ENCODE results near the gene IQCE. TPM values are rescaled to one million over a fixed set of nuclear protein-coding genes. Genes with fewer than 3 reads are reported as not detected.
A peak's percentile ranks its signal among the peaks of the same experiment; 100 is the strongest.
"Not testable (repeated sequence)": the region's sequence is repeated elsewhere in the genome, so short reads cannot be mapped to it uniquely, and the experiment has no call there.

The IQCE gene
- total and polyA plus RNA-seq, 2 experiments from 2014 or later, result 14.7 to 14.9 TPM

DNA sequence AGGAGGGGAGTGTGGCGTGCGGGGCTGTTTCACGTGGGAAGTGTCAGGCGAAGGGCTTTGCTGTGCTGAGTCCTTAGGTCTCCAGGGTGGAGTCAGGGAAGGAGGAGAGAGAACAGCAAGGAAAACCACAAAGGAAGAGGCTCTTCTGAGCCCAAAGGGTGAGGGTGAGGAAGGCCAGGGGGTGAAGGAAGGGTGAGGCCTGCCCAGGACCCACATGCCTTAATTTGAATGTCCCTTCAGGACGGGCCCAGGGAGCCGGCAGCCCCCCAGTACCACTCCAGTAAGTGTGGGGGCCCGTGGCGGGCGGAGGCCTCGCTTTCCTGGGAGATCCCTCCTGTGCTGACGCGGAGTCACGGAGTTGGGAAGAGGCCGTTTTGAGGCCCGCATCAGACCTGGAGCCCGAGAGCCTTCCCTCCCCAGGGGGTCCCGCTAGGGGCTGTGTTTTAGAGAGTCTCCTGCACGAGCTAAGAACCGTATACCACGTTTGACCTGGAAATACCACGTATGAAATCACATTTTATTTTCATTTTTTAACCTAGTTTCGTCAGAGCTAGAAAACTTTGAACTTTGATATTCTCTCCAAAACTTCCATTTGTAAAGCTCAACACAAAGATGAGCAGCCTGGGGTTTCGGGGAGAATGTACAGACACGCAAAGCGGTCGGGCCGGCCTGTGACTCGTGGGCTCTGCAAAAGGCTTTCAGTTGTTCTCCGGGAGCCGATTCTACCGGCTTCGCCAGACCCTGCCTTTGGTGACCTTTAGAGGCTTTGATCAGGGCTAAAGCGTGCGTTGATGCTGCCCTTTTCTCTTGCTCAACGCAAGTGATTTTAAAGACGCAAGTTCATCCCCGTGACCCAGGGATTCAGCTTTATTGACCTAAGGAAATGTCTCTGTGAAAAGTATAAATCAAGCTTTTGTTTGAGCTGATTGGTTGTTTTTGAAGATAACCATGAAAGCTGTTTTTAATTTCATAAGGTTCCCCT lies 49.4 kb downstream of the IQCE start:
- Histone ChIP-seq H3K4me2 (ENCODE audit: unreplicated experiment) (no peak overlapping the region), H3K4me1 (ENCODE audit: insufficient read depth) (peaks cover 6% of the 10 kb centered on the region), H3K79me2 (ENCODE audit: insufficient read depth) (no peaks in the 10 kb centered on the region), H4K20me1 (ENCODE audit: insufficient read depth) (no peaks in the 10 kb centered on the region), H2AFZ (peak overlapping the region; percentile 70; the same call in 1 of the 2 replicates), H3K9me3 (ENCODE audit: low read depth) (no peaks in the 10 kb centered on the region), H3F3A (ENCODE audit: insufficient read depth) (no peaks in the 10 kb centered on the region; the same call in 1 of the 2 replicates), H3K9ac (no peak overlapping the region), H3K27me3 (replicated peaks; ENCODE audit: insufficient read depth) (no peaks in the 10 kb centered on the region), H3K9me2 (ENCODE audit: insufficient read depth) (no peaks in the 10 kb centered on the region), H3K4me3 (no peak overlapping the region), H3K36me3 (ENCODE audit: low read depth) (no peaks in the 10 kb centered on the region), H3K27ac (no peak overlapping the region)
- in situ Hi-C loops (cut with MboI), result no loop called here
- DNase-seq, result no peak
- TF ChIP-seq EZH2 (IDR thresholded peaks at IDR 0.05; ENCODE audit: insufficient read depth, poor library complexity, severe bottlenecking), result no peak
- TF ChIP-seq EZH2phosphoT487 (IDR thresholded peaks at IDR 0.05; ENCODE audit: insufficient read depth, low read depth), result no peak
- WGBS, 2 experiments (ENCODE audit: low coverage in 1 of 2, low lambda C conversion rate in 2 of 2, missing lambda C conversion rate in 2 of 2), result 94 to 95% methylated on average over 30 to 37 of the region's 37 CpGs

DNA sequence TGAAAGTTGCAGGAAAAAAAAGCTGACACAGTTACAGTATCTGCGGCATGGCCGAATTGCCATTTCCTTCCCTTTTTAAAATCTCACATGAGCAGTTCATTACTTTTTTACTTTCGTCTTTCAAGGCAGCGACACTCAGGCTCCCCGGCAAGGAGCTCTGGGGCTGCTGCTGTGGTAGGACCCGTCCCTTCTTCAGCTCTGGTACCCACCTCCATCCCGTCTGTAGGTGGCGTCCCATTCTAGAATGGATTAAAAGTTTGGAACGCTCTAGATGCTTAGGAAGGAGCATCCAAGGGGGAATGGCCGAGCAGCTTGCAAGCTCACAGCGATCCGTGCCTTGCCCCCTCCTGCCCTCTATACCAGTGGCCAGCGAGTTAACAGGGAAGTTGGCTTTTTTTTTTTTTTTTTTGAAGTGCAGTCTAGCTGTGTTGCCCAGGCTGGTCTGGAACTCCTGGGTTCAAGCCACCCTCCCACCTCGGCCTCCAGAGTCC lies 50.2 kb downstream of the IQCE start:
- Histone ChIP-seq H2AFZ (no peak overlapping the region), H3K79me2 (ENCODE audit: insufficient read depth) (no peaks in the 10 kb centered on the region), H4K20me1 (ENCODE audit: insufficient read depth) (no peaks in the 10 kb centered on the region), H3K4me3 (no peak overlapping the region), H3K4me1 (ENCODE audit: insufficient read depth) (peaks cover 11% of the 10 kb centered on the region), H3F3A (ENCODE audit: insufficient read depth) (peaks cover 2% of the 10 kb centered on the region; the same call in 1 of the 2 replicates), H3K9me3 (ENCODE audit: low read depth) (no peaks in the 10 kb centered on the region), H3K4me2 (ENCODE audit: unreplicated experiment) (no peak overlapping the region), H3K36me3 (ENCODE audit: low read depth) (no peaks in the 10 kb centered on the region), H3K9ac (no peak overlapping the region), H3K27ac (no peak overlapping the region), H3K9me2 (ENCODE audit: insufficient read depth) (no peaks in the 10 kb centered on the region), H3K27me3 (replicated peaks; ENCODE audit: insufficient read depth) (no peaks in the 10 kb centered on the region)
- DNase-seq, result peak; percentile 31
- in situ Hi-C loops (cut with MboI), result no loop called here
- 92 to 93% methylated on average over 14 of the region's 14 CpGs for WGBS, 2 experiments (ENCODE audit: low coverage in 1 of 2, low lambda C conversion rate in 2 of 2, missing lambda C conversion rate in 2 of 2)
- TF ChIP-seq EZH2 (IDR thresholded peaks at IDR 0.05; ENCODE audit: insufficient read depth, poor library complexity, severe bottlenecking) (no peak), EZH2phosphoT487 (IDR thresholded peaks at IDR 0.05; ENCODE audit: insufficient read depth, low read depth) (no peak)

DNA sequence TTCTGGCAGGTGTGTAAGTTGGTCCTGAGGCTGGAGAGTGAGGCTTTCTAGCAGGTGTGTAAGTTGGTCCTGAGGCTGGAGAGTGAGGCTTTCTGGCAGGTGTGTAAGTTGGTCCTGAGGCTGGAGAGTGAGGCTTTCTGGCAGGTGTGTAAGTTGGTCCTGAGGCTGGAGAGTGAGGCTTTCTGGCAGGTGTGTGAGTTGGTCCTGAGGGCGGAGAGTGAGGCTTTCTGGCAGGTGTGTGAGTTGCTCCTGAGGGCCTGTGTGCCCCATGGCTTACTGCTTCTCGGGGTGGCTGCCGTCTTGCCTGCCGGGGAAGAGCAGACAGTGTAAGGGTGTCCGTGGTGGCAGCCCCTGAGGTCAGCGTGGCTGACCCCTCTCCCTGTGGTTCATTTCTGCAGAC lies 50.9 kb downstream of the IQCE start:
- H3K36me3 ChIP-seq (ENCODE audit: low read depth); H3K4me3 ChIP-seq; H3K9ac ChIP-seq; H3K9me3 ChIP-seq (ENCODE audit: low read depth); H3K9me2 ChIP-seq (ENCODE audit: insufficient read depth); H2AFZ ChIP-seq; DNase-seq; H4K20me1 ChIP-seq (ENCODE audit: insufficient read depth); H3K27ac ChIP-seq; H3K79me2 ChIP-seq (ENCODE audit: insufficient read depth); in situ Hi-C loops (cut with MboI); H3K4me2 ChIP-seq (ENCODE audit: unreplicated experiment); H3K27me3 ChIP-seq (replicated peaks; ENCODE audit: insufficient read depth); H3F3A ChIP-seq (ENCODE audit: insufficient read depth): not testable (repeated sequence)
- 85 to 95% methylated on average over 6 of the region's 6 CpGs for WGBS, 2 experiments (ENCODE audit: low coverage in 1 of 2, low lambda C conversion rate in 2 of 2, missing lambda C conversion rate in 2 of 2)
- H3K4me1 ChIP-seq (ENCODE audit: insufficient read depth), result peaks cover 18% of the 10 kb centered on the region

DNA sequence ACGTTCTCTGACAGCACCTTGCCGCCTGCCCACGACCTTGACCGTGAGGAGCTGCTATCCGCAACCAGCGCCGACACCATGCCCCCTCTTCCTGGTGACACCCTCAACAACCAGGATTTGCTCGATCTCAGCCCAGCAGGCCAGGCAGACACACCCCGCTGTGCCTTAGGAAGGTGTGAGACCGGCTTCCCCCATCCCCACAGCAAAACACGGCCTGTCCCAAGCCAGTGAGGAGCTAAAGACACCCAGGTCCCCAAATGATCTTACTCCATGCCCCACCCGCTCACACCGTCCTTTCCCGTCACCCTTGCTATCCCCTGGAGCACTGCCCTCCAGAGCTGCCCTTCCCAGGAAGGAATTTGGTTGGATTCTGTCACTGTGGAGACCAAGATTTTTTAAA lies 51.7 kb downstream of the IQCE start:
- Histone ChIP-seq H3K27ac (no peak overlapping the region), H3K9ac (no peak overlapping the region), H3K4me2 (ENCODE audit: unreplicated experiment) (no peak overlapping the region), H3K36me3 (ENCODE audit: low read depth) (no peaks in the 10 kb centered on the region), H3K9me3 (ENCODE audit: low read depth) (no peaks in the 10 kb centered on the region), H2AFZ (no peak overlapping the region), H3K9me2 (ENCODE audit: insufficient read depth) (no peaks in the 10 kb centered on the region), H3K4me1 (ENCODE audit: insufficient read depth) (peaks cover 21% of the 10 kb centered on the region), H4K20me1 (ENCODE audit: insufficient read depth) (no peaks in the 10 kb centered on the region), H3K4me3 (no peak overlapping the region), H3F3A (ENCODE audit: insufficient read depth) (peaks cover 6% of the 10 kb centered on the region; the same call in 1 of the 2 replicates), H3K79me2 (ENCODE audit: insufficient read depth) (no peaks in the 10 kb centered on the region), H3K27me3 (replicated peaks; ENCODE audit: insufficient read depth) (no peaks in the 10 kb centered on the region)
- in situ Hi-C loops (cut with MboI), result no loop called here
- no peak for TF ChIP-seq EZH2phosphoT487 (IDR thresholded peaks at IDR 0.05; ENCODE audit: insufficient read depth, low read depth)
- TF ChIP-seq EZH2 (IDR thresholded peaks at IDR 0.05; ENCODE audit: insufficient read depth, poor library complexity, severe bottlenecking), result no peak
- DNase-seq, result no peak
- 94% methylated on average over 14 of the region's 14 CpGs for WGBS, 2 experiments (ENCODE audit: low coverage in 1 of 2, low lambda C conversion rate in 2 of 2, missing lambda C conversion rate in 2 of 2)

Measured in GM23248 (cell line).